ENCODE data around the gene NOX3. TPM values are rescaled to one million over a fixed set of nuclear protein-coding genes. Genes with fewer than 3 reads are reported as not detected.

NOX3 gene
- total RNA-seq, 1 experiment from 2014 or later = not detected

DNA sequence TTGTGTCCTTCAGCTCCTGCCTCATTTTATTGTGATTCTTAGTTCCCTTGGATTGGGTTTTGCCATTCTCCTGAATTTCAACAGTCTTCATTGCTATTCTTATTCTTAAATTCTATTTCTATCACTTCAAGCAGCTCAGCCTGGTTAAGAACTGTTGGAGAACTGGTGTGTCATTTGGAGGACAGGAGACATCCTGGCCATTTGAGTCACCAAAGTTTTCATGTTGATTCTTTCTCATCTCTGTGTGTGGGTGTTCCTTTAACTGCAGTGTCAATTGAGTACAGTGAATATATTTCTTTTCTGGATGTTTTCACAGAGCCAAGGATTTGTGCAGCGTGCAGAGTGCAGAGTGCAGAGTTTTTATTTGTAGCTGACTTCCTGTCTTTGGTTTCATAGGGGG, 107.8 kb downstream of the NOX3 start:
- no peaks in the 10 kb centered on the region for H3K4me1 Mint-ChIP-seq

More for the DNA sequence above, 107.8 kb downstream of the NOX3 start:
- H3T11ph ChIP-seq (ENCODE audit: low read length) = no peak overlapping the region
- no peak overlapping the region for H3K56ac ChIP-seq (ENCODE audit: insufficient read length, low read depth, low read length)
- H3K27ac ChIP-seq (ENCODE audit: insufficient read length, low read depth, low read length) = no peak overlapping the region
- H2BK5ac ChIP-seq (ENCODE audit: insufficient read length, low read length) = no peak overlapping the region
- no peak overlapping the region for H4K8ac ChIP-seq (replicated peaks; ENCODE audit: insufficient read length, low read depth, low read length)
- H2AK5ac ChIP-seq (ENCODE audit: insufficient read length, low read length) = no peak overlapping the region
- H3K18ac ChIP-seq (ENCODE audit: insufficient read length, low read depth, low read length) = no peak overlapping the region
- no peaks in the 10 kb centered on the region for H3K23me2 ChIP-seq (ENCODE audit: insufficient read length, low read depth, low read length, poor library complexity, severe bottlenecking)
- Mint-ChIP-seq H3K36me3 (ENCODE audit: insufficient read depth in 1 of 3, low read depth in 3 of 3) (peaks cover 0 to 17% (median 0%) of the 10 kb centered on the region in 3 experiments; a peak in 3 of 7 replicates), H3K4me3 (no peak overlapping the region; a peak in 1 of 5 replicates), H3K9me3 (peaks cover 18 to 21% of the 10 kb centered on the region in 2 experiments), H3K27me3 (ENCODE audit: low read depth) (no peaks in the 10 kb centered on the region), H3K27ac (no peak overlapping the region)
- no peak overlapping the region for H2BK15ac ChIP-seq (ENCODE audit: low read depth, low read length)
- no peaks in the 10 kb centered on the region for H3K79me1 ChIP-seq (ENCODE audit: insufficient read depth, low read depth, low read length, poor library complexity, severe bottlenecking)
- H3K9ac ChIP-seq (ENCODE audit: extremely low read depth, insufficient read length, low read length) = no peak overlapping the region
- H2BK20ac ChIP-seq (ENCODE audit: low read depth, low read length, poor library complexity, severe bottlenecking) = no peak overlapping the region
- no peak overlapping the region for H4K91ac ChIP-seq (ENCODE audit: insufficient read length, low read depth, low read length)
- no peak overlapping the region for H2BK120ac ChIP-seq (ENCODE audit: low read depth, low read length, poor library complexity, severe bottlenecking)
- H2BK12ac ChIP-seq (ENCODE audit: insufficient read length, low read depth, low read length) = no peak overlapping the region
- no peaks in the 10 kb centered on the region for H3K79me2 ChIP-seq (ENCODE audit: insufficient read depth, low read length)
- no peaks in the 10 kb centered on the region for H3K27me3 ChIP-seq (ENCODE audit: insufficient read depth, low read length)
- no CpG with 5 or more reads among the region's 1 CpG for WGBS (ENCODE audit: extremely low coverage, insufficient read length, low lambda C conversion rate)
- TF ChIP-seq, protein P1, sequence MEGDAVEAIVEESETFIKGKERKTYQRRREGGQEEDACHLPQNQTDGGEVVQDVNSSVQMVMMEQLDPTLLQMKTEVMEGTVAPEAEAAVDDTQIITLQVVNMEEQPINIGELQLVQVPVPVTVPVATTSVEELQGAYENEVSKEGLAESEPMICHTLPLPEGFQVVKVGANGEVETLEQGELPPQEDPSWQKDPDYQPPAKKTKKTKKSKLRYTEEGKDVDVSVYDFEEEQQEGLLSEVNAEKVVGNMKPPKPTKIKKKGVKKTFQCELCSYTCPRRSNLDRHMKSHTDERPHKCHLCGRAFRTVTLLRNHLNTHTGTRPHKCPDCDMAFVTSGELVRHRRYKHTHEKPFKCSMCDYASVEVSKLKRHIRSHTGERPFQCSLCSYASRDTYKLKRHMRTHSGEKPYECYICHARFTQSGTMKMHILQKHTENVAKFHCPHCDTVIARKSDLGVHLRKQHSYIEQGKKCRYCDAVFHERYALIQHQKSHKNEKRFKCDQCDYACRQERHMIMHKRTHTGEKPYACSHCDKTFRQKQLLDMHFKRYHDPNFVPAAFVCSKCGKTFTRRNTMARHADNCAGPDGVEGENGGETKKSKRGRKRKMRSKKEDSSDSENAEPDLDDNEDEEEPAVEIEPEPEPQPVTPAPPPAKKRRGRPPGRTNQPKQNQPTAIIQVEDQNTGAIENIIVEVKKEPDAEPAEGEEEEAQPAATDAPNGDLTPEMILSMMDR (conservative IDR thresholded peaks at IDR 0.05) = no peak
- no peak overlapping the region for H2AFZ ChIP-seq (ENCODE audit: low read length)
- H3K4ac ChIP-seq (ENCODE audit: low read depth, low read length) = no peak overlapping the region
- H3K9me3 ChIP-seq (ENCODE audit: control insufficient read depth, low read depth, low read length) = no peaks in the 10 kb centered on the region
- H3K14ac ChIP-seq (ENCODE audit: insufficient read depth, low read length) = no peak overlapping the region
- DNase-seq = no peak
- H4K20me1 ChIP-seq (ENCODE audit: control insufficient read depth, insufficient read depth, insufficient read length) = no peaks in the 10 kb centered on the region
- H3K4me1 ChIP-seq (ENCODE audit: insufficient read depth, low read length) = no peaks in the 10 kb centered on the region
- H3K23ac ChIP-seq (ENCODE audit: insufficient read length, low read depth, low read length) = no peak overlapping the region
- H3K4me2 ChIP-seq (ENCODE audit: insufficient read depth, insufficient read length, low read length) = no peak overlapping the region
- H4K5ac ChIP-seq (ENCODE audit: insufficient read length, low read depth, low read length) = no peak overlapping the region
